HG02763 (cell line): ENCODE results near the gene CNTROB.

Experiments
- ATAC-seq: cut with Tn5 transposase; IDR thresholded peaks from one replicate; pipeline ENCODE4 v1.9.1; 2021; ENCODE audit warnings: mild to moderate bottlenecking, moderate library complexity; ENCODE audit not compliant: unreplicated experiment

Gene CNTROB

GRCh38 chr17:7982173-7982572 lies 50.2 kb downstream of the CNTROB start:
- no peak for ATAC-seq

- no peak for ATAC-seq
Measured at GRCh38 chr17:7982666-7983065, 50.7 kb downstream of the CNTROB start.

DNA sequence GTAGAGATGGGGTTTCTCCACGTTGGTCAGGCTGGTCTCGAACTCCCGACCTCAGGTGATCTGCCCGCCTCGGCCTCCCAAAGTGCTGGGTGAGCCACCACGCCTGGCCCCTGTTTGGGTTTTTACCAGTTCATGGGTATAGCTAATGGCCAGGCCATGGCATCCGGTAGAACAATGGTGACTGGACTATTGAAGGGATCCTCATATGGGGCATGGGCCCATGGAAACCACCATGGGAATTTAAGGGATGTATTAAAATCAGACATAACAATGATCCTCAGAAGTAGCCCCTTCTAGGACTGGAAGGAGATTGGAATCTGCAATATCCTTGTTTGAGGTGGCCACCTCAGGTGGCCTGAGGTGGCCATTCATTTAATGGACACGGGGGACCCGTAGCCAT lies 52.9 kb downstream of the CNTROB start:
- ATAC-seq: no peak

GRCh38 chr17:7987112-7987893 lies 55.3 kb downstream of the CNTROB start:
- ATAC-seq: no peak

- no peak for ATAC-seq
Measured at GRCh38 chr17:7988750-7989178, 56.8 kb downstream of the CNTROB start.

DNA sequence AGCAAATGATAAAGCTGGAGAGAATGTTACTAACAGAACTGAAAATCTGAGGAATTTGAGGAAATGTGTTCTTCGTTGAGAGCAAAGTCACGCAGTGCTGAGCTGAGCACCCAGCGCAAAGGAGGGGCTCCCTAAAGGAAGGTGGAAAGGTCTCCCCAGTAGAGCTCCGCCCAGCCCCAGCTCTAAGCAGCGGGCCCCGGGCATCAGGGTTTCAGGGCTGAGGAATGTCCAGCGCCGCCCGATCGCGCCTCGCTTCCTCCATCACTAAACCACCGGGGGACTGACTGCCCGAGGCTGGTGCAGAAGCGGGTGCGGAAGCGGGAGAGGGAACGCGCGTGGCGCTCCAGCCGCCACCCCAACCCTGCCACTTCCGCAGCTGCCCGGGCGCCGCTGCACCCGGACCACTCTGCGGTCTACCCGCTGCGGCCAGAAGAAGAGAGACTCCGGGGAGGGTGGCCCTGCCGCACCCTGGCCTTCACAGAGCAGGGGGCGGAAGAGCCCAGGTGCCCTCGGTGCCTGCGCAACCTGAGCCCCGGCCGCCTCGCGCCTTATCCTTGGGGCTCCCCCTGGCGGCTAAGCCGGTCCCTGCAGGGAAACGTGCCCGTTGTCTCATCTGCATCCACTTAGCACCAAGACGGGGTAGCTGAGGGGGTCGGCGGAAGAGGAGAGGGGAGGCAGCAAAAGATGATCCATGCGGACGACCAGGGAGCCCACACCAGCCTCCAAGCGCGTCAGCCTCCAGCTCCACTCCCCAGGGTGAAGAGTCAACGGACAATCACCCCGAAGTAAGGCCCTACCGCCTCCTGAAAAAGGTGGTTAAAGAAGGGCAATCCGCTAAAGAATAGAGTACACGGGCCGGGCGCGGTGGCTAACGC lies 58.0 kb downstream of the CNTROB start:
- peak; percentile 62 for ATAC-seq

DNA sequence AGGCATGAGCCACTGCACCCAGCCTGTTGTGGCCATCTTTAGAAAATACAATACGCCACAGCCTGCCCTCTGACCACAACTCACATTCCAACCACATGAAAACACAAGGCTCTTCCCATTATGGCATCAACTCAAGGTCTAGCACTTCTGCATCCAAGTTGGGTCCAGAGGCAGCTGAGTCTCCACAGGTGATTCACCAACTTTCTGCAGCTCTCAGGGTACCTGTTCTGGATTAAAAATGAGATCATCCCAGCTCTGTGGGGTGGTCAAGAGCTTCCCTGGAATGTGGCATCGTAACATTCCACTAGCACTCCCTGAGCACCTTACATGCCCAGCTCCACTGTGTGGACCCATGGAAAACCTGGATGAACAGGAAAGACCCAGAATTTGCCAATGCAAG lies 60.5 kb downstream of the CNTROB start:
- no peak for ATAC-seq

- ATAC-seq: no peak
Measured at GRCh38 chr17:7992924-7993323, 60.9 kb downstream of the CNTROB start.

DNA sequence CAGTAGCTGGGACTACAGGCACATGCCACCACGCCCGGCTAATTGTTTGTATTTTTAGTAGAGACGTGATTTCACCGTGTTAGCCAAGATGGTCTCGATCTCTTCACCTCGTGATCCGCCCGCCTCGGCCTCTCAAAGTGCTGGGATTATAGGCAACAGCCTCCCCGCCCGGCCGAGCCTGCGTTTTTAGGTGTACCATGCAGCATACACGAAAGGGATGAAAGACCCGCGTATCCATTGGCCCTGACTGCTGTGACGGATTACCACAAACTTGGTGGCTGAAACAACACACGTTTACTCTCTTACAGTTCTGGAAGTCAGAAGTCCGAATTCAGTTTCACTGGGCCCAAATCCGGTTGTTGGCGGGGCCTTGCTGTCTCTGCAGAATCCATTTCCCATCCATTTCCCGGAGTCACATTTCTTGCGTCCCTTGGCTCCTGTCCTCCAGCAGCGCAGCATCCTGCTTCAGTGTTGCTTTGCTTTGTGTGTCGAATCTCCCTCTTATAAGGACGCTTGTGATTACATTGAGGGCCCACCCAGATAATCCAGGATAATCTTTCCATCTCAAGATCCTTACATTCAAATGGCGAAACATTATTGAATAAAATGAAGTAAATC lies 62.1 kb downstream of the CNTROB start:
- no peak for ATAC-seq

DNA sequence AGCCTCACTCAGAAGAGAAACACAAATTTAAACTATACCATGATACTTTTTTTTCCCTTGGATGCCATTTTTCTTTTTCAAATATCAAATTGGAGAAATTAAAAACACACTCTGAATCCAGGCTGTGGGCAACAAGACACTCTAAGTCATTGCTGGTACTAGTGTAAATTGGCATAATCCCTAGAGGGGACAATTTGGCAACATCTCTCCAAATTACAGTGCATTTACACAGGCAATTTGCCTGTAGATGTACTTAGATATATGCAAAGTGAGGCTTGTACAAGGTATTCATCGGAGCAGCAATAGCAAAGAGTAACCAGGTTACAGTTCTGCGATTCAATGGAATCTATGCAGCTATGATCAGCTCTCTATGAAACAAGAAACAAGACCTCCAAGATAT lies 63.7 kb downstream of the CNTROB start:
- ATAC-seq: no peak

DNA sequence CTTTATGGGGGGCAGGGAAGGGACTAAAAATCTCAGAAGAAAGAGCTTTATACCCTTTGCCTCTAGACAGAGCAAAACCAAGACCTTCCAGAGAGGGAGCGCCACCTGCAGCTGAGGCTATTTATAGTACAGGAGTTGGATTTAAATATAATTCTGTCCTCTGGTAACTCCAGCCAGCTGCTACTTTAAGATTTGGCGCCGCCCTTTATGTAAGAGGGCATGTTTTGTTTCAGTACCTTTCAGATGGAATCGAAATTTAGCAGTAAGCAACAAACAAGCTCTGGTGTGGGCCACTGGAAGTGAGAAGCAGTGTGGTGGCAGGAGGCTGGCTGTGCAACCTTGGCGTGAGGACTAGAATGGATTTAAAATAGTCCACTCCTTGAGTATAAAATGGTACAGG lies 65.2 kb downstream of the CNTROB start:
- no peak for ATAC-seq
